Endothelial cell of umbilical vein (primary cell): ENCODE results near the gene CBY2.

Experiments used
- EZH2 ChIP-seq: IDR thresholded peaks from 2 replicates; pipeline ENCODE4 v1.6.1; 2012; ENCODE audit warnings: borderline replicate concordance, low read depth, mild to moderate bottlenecking, moderate library complexity, low read length, inconsistent platforms; ENCODE audit not compliant: severe bottlenecking
- FOS ChIP-seq: IDR thresholded peaks from 2 replicates; pipeline ENCODE4 v1.6.1; 2011; ENCODE audit warnings: mild to moderate bottlenecking, low read length, moderate library complexity, borderline replicate concordance; ENCODE audit not compliant: insufficient read depth
- GATA2 ChIP-seq: IDR thresholded peaks from 2 replicates; pipeline ENCODE4 v1.7.0; 2011; ENCODE audit warnings: low read depth, mild to moderate bottlenecking, moderate library complexity, mixed read lengths, low read length; ENCODE audit not compliant: insufficient read length, insufficient read depth
- JUN ChIP-seq: IDR thresholded peaks from 2 replicates; pipeline ENCODE4 v1.6.1; 2011; ENCODE audit warnings: borderline replicate concordance, low read depth; ENCODE audit not compliant: insufficient read length, insufficient read depth
- MYC ChIP-seq: IDR thresholded peaks from one replicate; pipeline ENCODE4 v1.6.1; 2011; ENCODE audit warnings: mild to moderate bottlenecking, low read depth, low read length
- POLR2A ChIP-seq: IDR thresholded peaks from 2 replicates; pipeline ENCODE4 v1.6.1; 2012; ENCODE audit warnings: low read depth, mild to moderate bottlenecking, control low read depth, low read length
- POLR2AphosphoS5 ChIP-seq: IDR thresholded peaks from 2 replicates; pipeline ENCODE4 v1.6.1; 2012; ENCODE audit warnings: low read depth, mild to moderate bottlenecking, control low read depth, low read length, moderate library complexity; ENCODE audit not compliant: insufficient read depth
- TF ChIP-seq, protein P1 (sequence below), 2 donors: IDR thresholded peaks; 1 replicate in 1 of 2; 2 replicates in 1 of 2; pipeline ENCODE4 v1.5.1; 2011; ENCODE audit warnings: low read length in 2 of 2, mild to moderate bottlenecking in 2 of 2, moderate library complexity in 2 of 2, control low read depth in 1 of 2, inconsistent platforms in 1 of 2, low read depth in 1 of 2; ENCODE audit not compliant: insufficient read depth in 1 of 2; ENCODE audit errors: extremely low read depth in 1 of 2
- TF ChIP-seq, protein P2 (sequence below): IDR thresholded peaks from 2 replicates; pipeline ENCODE4 v1.6.1; 2011; ENCODE audit not compliant: insufficient read depth, insufficient read length

DNA sequence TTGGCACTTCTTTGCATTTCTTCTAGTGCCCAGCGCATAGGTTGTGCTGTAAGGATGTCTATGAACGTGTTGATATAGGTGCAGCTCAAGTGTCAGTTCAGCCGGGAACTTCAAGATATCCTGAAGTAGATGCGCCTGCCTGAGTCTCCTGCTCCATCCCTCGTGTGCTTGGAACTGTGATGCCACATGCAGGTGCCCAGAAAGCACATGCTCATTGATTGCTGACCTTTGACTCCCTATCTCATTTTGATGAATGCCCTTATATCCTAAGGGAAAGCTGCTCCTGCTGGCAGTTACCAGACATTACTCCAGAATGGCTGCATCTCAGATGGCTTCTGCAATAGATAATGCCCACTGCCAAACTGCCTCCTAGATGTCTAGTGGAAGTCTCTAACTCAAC is 40.9 kb downstream of the CBY2 start:
- TF ChIP-seq, protein P1, sequence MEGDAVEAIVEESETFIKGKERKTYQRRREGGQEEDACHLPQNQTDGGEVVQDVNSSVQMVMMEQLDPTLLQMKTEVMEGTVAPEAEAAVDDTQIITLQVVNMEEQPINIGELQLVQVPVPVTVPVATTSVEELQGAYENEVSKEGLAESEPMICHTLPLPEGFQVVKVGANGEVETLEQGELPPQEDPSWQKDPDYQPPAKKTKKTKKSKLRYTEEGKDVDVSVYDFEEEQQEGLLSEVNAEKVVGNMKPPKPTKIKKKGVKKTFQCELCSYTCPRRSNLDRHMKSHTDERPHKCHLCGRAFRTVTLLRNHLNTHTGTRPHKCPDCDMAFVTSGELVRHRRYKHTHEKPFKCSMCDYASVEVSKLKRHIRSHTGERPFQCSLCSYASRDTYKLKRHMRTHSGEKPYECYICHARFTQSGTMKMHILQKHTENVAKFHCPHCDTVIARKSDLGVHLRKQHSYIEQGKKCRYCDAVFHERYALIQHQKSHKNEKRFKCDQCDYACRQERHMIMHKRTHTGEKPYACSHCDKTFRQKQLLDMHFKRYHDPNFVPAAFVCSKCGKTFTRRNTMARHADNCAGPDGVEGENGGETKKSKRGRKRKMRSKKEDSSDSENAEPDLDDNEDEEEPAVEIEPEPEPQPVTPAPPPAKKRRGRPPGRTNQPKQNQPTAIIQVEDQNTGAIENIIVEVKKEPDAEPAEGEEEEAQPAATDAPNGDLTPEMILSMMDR (IDR thresholded peaks at IDR 0.05; ENCODE audit: extremely low read depth in 1 of 2, insufficient read depth in 1 of 2, low read depth in 1 of 2, low read length in 2 of 2), result no peak
- TF ChIP-seq POLR2A, result no peak
- no peak for TF ChIP-seq EZH2
- TF ChIP-seq, protein P2, sequence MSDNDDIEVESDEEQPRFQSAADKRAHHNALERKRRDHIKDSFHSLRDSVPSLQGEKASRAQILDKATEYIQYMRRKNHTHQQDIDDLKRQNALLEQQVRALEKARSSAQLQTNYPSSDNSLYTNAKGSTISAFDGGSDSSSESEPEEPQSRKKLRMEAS, result no peak
- TF ChIP-seq POLR2AphosphoS5, result no peak
- TF ChIP-seq GATA2, result no peak
- no peak for TF ChIP-seq MYC
- TF ChIP-seq JUN, result no peak
- no peak for TF ChIP-seq FOS
